HepG2 (cell line): ENCODE measurements around the gene BBIP1. TPM values are rescaled to one million over a fixed set of nuclear protein-coding genes. Genes with fewer than 3 reads are reported as not detected.

Source experiments
- ATAC-seq: fragments of 200-7000 bp; cut with Tn5 transposase; 3 replicates; pipeline ENCODE4 v1.9.1; 2020; ENCODE audit warnings: mild to moderate bottlenecking, moderate library complexity
- BruUV-seq: library from RNA; stranded (reverse); fragments of 400-500 nt; replicated peaks from 2 replicates; lab custom pipeline; 2021; lab: Mats Ljungman, UMichigan
- CTCF ChIA-PET: fragments of 300-600 bp; formaldehyde crosslinking; extraction: SDS; loops from one replicate; lab custom pipeline; 2021; ENCODE audit warnings: low total read pairs, inconsistent platforms, low intra/inter-chr PET ratio; lab: Yijun Ruan, JAX
- POLR2A ChIA-PET: fragments of 350-600 bp; sonication (Branson Sonifier 250); formaldehyde crosslinking; loops from one replicate; lab custom pipeline; 2020; ENCODE audit warnings: antibody characterized with exemption, inconsistent platforms; lab: Yijun Ruan, JAX
- DNase-seq: peaks from one replicate; pipeline ENCODE4 v3.0.0-alpha.2; 2015; ENCODE audit warnings: low spot score
- FAIRE-seq: peaks from 3 replicates; lab custom pipeline; 2011; peaks lifted over from hg19 to GRCh38; lab: Jason Lieb, UNC
- H2AFZ ChIP-seq: one replicate; pipeline ENCODE4 v1.6.1; 2011; ENCODE audit warnings: low read length, inconsistent platforms
- H3K27ac ChIP-seq: fragments of 300-600 bp; 3 replicates; pipeline ENCODE4 v1.8.0; 2011; ENCODE audit warnings: mixed run types, mild to moderate bottlenecking, mixed read lengths, low read length, inconsistent platforms; ENCODE audit not compliant: insufficient read depth; ENCODE audit errors: extremely low read length
- H3K27me3 ChIP-seq, 2 experiments: fragments of 200-600 bp in 1 of 2; 2 replicates in 1 of 2; 3 replicates in 1 of 2; pipeline versions ENCODE4 v1.6.0 to v1.8.0; 2011; ENCODE audit warnings: low read length in 2 of 2, mild to moderate bottlenecking in 2 of 2, moderate library complexity in 2 of 2, inconsistent platforms in 1 of 2; ENCODE audit not compliant: insufficient read depth in 2 of 2, control insufficient read depth in 1 of 2
- H3K36me3 ChIP-seq, 2 experiments: fragments of 200-600 bp in 1 of 2; replicated peaks in 1 of 2; 2 replicates in 1 of 2; 3 replicates in 1 of 2; pipeline versions ENCODE4 v1.5.1 to v1.8.0; 2011; ENCODE audit warnings: low read length in 2 of 2, inconsistent platforms in 1 of 2; ENCODE audit not compliant: insufficient read depth in 2 of 2, control insufficient read depth in 1 of 2
- H3K4me1 ChIP-seq: 2 replicates; pipeline ENCODE4 v1.5.1; 2012; ENCODE audit warnings: low read length, inconsistent platforms; ENCODE audit not compliant: insufficient read depth
- H3K4me2 ChIP-seq: 2 replicates; pipeline ENCODE4 v1.6.0; 2011; ENCODE audit warnings: low read depth, low read length, inconsistent platforms
- H3K4me3 ChIP-seq, 3 experiments: fragments of 200-600 bp in 1 of 3; sonication (generic), shearing (Covaris generic) in 1 of 3; replicated peaks in 1 of 3; 2 replicates each; pipeline ENCODE4 v1.5.1; 2011 to 2016; ENCODE audit warnings: low read length in 3 of 3, inconsistent platforms in 2 of 3, low read depth in 2 of 3, mild to moderate bottlenecking in 2 of 3, control low read depth in 1 of 3, mixed read lengths in 1 of 3; ENCODE audit not compliant: insufficient read depth in 1 of 3
- H3K79me2 ChIP-seq: one replicate; pipeline ENCODE4 v1.6.1; 2011; ENCODE audit warnings: low read length, inconsistent platforms; ENCODE audit not compliant: insufficient read depth
- H3K9ac ChIP-seq: 2 replicates; pipeline ENCODE4 v1.6.0; 2011; ENCODE audit warnings: mild to moderate bottlenecking, low read depth, low read length, inconsistent platforms; ENCODE audit not compliant: insufficient read depth
- H3K9me3 ChIP-seq: 2 replicates; pipeline ENCODE4 v1.5.1; 2012; ENCODE audit warnings: mild to moderate bottlenecking, low read length
- H4K20me1 ChIP-seq: 2 replicates; pipeline ENCODE4 v1.6.0; 2011; ENCODE audit warnings: inconsistent platforms, mild to moderate bottlenecking, low read length, moderate library complexity; ENCODE audit not compliant: insufficient read depth
- ATF3 ChIP-seq: sonication (generic); formaldehyde crosslinking; IDR thresholded peaks from 2 replicates; pipeline ENCODE4 v1.4.0; 2020; ENCODE audit warnings: missing genetic modification reagents
- DMAP1 ChIP-seq: IDR thresholded peaks from 2 replicates; pipeline ENCODE4 v1.6.1; 2016
- GPN1 ChIP-seq: sonication (generic); formaldehyde crosslinking; IDR thresholded peaks from 2 replicates; pipeline ENCODE4 v1.5.1; 2020; ENCODE audit warnings: missing genetic modification reagents, borderline replicate concordance
- HNF4A ChIP-seq: sonication (generic); formaldehyde crosslinking; IDR thresholded peaks from 2 replicates; pipeline ENCODE4 v1.4.0; 2020; ENCODE audit warnings: missing genetic modification reagents
- MTA1 ChIP-seq: sonication (generic); formaldehyde crosslinking; IDR thresholded peaks from 2 replicates; pipeline ENCODE4 v1.4.0; 2020; ENCODE audit warnings: missing genetic modification reagents, mild to moderate bottlenecking, borderline replicate concordance
- NR0B2 ChIP-seq: sonication (generic); formaldehyde crosslinking; IDR thresholded peaks from 2 replicates; pipeline ENCODE4 v1.4.0; 2020; ENCODE audit warnings: mild to moderate bottlenecking, missing genetic modification reagents
- ZBTB2 ChIP-seq: sonication (generic); formaldehyde crosslinking; IDR thresholded peaks from 2 replicates; pipeline ENCODE4 v1.8.0; 2022; ENCODE audit warnings: low read depth, missing genetic modification reagents
- ZNF136 ChIP-seq: sonication (generic); formaldehyde crosslinking; IDR thresholded peaks from 2 replicates; pipeline ENCODE4 v1.8.1; 2022; ENCODE audit warnings: low read depth, mild to moderate bottlenecking, moderate library complexity, missing genetic modification reagents
- ZNF362 ChIP-seq: sonication (generic); formaldehyde crosslinking; IDR thresholded peaks from 2 replicates; pipeline ENCODE4 v1.4.0; 2020; ENCODE audit warnings: missing genetic modification reagents, mild to moderate bottlenecking, borderline replicate concordance
- ZNF414 ChIP-seq: sonication (generic); formaldehyde crosslinking; IDR thresholded peaks from 2 replicates; pipeline ENCODE4 v1.5.0; 2020; ENCODE audit warnings: missing genetic modification reagents
- ZNF556 ChIP-seq: sonication (generic); formaldehyde crosslinking; IDR thresholded peaks from 2 replicates; pipeline ENCODE4 v1.4.0; 2020; ENCODE audit warnings: mild to moderate bottlenecking, missing genetic modification reagents, borderline replicate concordance
- ZNF788 ChIP-seq: sonication (generic); formaldehyde crosslinking; IDR thresholded peaks from 2 replicates; pipeline ENCODE4 v1.5.0; 2020; ENCODE audit warnings: mild to moderate bottlenecking, missing genetic modification reagents, borderline replicate concordance
- ZNF878 ChIP-seq: sonication (generic); formaldehyde crosslinking; IDR thresholded peaks from 2 replicates; pipeline ENCODE4 v1.8.1; 2023; ENCODE audit warnings: mild to moderate bottlenecking, missing genetic modification reagents, moderate library complexity
- WGBS: methylation state at CpG from one replicate; pipeline ENCODE4 v1.1.6; 2017; ENCODE audit warnings: low lambda C conversion rate; 5-methylcytosine and 5-hydroxymethylcytosine counted together
- in situ Hi-C: cut with HindIII; loops from 2 replicates; pipeline ENCODE4 v1.10.0; 2017; ENCODE audit warnings: low pct_unique_long_range_greater_than_20kb; ENCODE audit not compliant: extremely low pct_ligation_motif_present
- intact Hi-C: fragments of 100-400 bp; cut with micrococcal nuclease; formaldehyde crosslinking; loops from one replicate; pipeline ENCODE4 v1.10.0; 2022; ENCODE audit not compliant: unreplicated experiment
- polyA plus RNA-seq, 8 experiments: library from polyadenylated mRNA; depleted of rRNA in 3 of 8; stranded (reverse) in 7 of 8; unstranded in 1 of 8; fragments of >200 nt; fragmentation: Illumina TruSeq in 4 of 8; extraction: Trizol in 4 of 8; gene quantifications; 2 replicates each; pipeline versions ENCODE4 v1.2.1 to v1.2.3, GENCODE V29; 2011 to 2016; ENCODE audit warnings: low read depth in 4 of 8, missing spikeins in 1 of 8, mixed read lengths in 1 of 8; ENCODE audit not compliant: insufficient read depth in 1 of 8
- total RNA-seq, 5 experiments: library from RNA; depleted of rRNA; stranded (reverse); fragments of >200 nt; fragmentation: Illumina TruSeq; extraction: Trizol; gene quantifications; 2 replicates each; pipeline ENCODE4 v1.2.3, GENCODE V29; 2016; ENCODE audit warnings: low read depth in 1 of 5

Gene BBIP1
- total and polyA plus RNA-seq, 2 of the 13 experiments (the other 11 are each of a cell fraction or from before 2014, with no cell fraction given): 18.3 to 24.1 TPM

GRCh38 chr10:110858297-110858934 is 60.6 kb downstream of the BBIP1 start:
- no TSS peak for BruUV-seq
- Histone ChIP-seq H3K9ac (0 out of 2 replicates have a peak overlapping the region, but pooled peaks have one; percentile 11), H4K20me1 (no peaks in the 10 kb centered on the region), H2AFZ (no peak overlapping the region), H3K36me3 (no peaks in the 10 kb centered on the region)
- FAIRE-seq: no peak
- CTCF ChIA-PET: no interaction called here
- WGBS: 0% methylated on average over 1 of the region's 1 CpG
- intact Hi-C loops: no loop called here
- POLR2A ChIA-PET: interaction anchor here (1.5 to 4.8 kb wide), 7 partner anchors 11 to 60 kb away, joined by 3 to 53 read pairs (median 6); partner anchors contain the start of genes BBIP1, PDCD4 and SHOC2
- no peak for TF ChIP-seq ZNF788 (CRISPR knock-in tag)
- peak; percentile 76; the same call in 1 of the 2 replicates for TF ChIP-seq ZNF362
- no peak for TF ChIP-seq ZNF136
- no peak for TF ChIP-seq ATF3 (CRISPR knock-in tag)
- no peak for TF ChIP-seq ZNF556 (CRISPR knock-in tag)
- TF ChIP-seq HNF4A (CRISPR knock-in tag): 0 out of 2 replicates have a peak, but pooled peaks have one; percentile 26
- TF ChIP-seq DMAP1 (CRISPR knock-in tag): no peak
- no peak for TF ChIP-seq GPN1 (CRISPR knock-in tag)
- TF ChIP-seq NR0B2 (CRISPR knock-in tag): no peak
- no peak for TF ChIP-seq ZNF414 (CRISPR knock-in tag)
- TF ChIP-seq ZNF878: no peak
- TF ChIP-seq ZBTB2 (CRISPR knock-in tag): no peak
- TF ChIP-seq MTA1 (CRISPR knock-in tag): no peak
- TF ChIP-seq, all 625 proteins: peak for 2
- in situ Hi-C loops: no loop called here
- no peak overlapping the region for H3K27ac ChIP-seq
- DNase-seq (no peak), ATAC-seq (peak; percentile 15; the same call in 2 of the 3 replicates)
- peaks cover 59% of the 10 kb centered on the region for H3K4me1 ChIP-seq
- H3K9me3 ChIP-seq: no peaks in the 10 kb centered on the region
- 0 out of 6 replicates have a peak overlapping the region, but pooled peaks of 1 of the 3 experiments have one; percentile 53 for H3K4me3 ChIP-seq
- no peaks in the 10 kb centered on the region for H3K79me2 ChIP-seq
- H3K27me3 ChIP-seq: no peaks in the 10 kb centered on the region
- H3K4me2 ChIP-seq: peak overlapping the region; percentile 95
